ENCODE measurements around the gene HCN3.
A peak's percentile ranks its signal among the peaks of the same experiment; 100 is the strongest.
"Not testable (repeated sequence)": the region's sequence is repeated elsewhere in the genome, so short reads cannot be mapped to it uniquely, and the experiment has no call there.

HCN3 gene

DNA sequence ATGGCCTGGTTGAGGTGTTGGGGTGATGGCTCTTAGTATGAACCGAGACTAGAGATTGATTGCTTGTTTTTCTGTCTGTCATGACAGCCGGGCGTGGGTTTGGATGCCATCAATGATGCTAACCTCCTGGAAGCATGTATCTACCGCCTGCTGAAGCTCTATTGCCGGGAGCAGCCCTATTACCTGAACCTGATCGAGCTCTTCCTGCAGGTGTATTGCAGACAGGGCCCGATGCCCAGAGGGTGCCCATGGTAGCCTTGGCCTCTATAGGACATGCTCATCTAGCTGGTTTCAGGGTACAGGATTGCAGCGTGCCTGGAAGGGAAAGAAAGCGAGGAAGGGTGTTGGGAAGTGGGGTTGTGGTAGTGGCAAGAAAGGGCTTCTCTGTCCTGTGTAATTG is 40.8 kb downstream of the HCN3 start:
- no peak for DNase-seq

DNA sequence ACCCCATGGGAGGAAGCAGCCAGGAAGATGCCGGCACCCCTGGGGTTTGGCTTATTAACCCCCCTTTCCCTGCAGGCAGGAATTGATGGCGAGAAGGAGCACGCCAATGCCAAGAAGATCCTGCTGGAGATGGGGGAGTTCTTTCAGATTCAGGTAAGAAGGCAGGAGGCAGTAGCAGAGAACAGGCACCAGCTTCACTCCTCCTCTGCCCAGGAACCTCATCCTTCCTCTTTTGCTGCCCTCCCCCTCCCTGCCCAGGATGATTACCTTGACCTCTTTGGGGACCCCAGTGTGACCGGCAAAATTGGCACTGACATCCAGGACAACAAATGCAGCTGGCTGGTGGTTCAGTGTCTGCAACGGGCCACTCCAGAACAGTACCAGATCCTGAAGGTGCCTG is 42.3 kb downstream of the HCN3 start:
- DNase-seq, result no peak

DNA sequence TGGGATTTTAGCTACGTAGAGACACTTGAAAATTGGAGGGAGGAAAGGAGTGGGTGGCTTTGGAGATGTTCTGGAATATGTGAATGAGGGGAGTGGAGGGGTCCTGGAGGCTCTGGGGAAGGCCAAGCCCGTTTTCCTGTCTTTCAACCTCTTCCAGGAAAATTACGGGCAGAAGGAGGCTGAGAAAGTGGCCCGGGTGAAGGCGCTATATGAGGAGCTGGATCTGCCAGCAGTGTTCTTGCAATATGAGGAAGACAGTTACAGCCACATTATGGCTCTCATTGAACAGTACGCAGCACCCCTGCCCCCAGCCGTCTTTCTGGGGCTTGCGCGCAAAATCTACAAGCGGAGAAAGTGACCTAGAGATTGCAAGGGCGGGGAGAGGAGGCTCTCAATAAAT is 43.0 kb downstream of the HCN3 start:
- no peak for DNase-seq

DNA sequence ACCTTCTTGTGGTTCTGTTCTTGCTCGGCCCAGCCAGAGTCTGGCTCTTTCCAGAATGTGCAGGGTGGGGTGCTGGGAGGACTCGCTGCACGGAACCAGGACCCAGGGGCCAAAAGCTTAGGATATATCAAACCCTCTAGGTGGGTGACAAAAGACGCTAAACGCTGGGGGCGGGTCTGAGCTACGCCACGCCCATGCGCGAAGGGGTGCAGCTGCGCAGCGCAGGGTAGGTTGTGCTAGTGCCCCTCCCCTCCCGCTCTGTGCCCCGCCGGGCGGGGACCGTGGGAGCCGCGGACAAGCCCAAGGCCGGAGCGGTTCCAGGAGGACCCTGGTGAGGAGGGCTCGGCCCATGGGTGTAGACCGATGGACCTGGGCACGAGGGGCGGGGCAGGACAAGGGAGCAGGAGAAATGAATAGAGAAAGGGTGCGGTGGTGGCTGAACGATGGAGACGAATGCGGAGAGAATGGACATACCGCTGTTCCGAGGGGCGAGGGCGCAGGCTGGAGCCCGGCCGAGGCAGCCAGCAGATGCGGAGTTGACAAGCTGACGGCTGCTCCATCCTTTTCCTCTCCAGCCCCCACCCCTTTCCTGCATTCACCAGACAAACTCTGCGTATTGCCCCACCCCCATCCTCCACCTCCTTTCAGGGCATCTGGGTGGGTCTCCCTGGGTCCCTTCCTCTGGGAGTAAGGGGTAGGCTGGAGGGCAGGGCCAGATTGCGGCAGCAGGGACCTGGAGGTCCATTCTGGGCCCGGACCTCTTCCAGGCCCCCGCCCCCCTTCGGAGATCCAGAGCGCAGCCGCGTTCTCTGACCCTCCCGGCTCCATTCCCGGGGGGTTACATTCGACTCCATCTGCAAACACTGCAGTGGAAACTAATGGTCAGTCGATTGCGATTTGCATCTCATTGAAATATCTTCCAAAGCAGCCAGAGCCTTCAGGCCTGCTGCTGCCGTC is 43.7 kb downstream of the HCN3 start, which contains the start of gene RUSC1:
Gene RUSC1, plus strand, starts transcription at position 234 of the 957 bp plus-strand sequence. CDS start 880 bp downstream, outside the sequence.
- peak; percentile 51 to 52 for DNase-seq

DNA sequence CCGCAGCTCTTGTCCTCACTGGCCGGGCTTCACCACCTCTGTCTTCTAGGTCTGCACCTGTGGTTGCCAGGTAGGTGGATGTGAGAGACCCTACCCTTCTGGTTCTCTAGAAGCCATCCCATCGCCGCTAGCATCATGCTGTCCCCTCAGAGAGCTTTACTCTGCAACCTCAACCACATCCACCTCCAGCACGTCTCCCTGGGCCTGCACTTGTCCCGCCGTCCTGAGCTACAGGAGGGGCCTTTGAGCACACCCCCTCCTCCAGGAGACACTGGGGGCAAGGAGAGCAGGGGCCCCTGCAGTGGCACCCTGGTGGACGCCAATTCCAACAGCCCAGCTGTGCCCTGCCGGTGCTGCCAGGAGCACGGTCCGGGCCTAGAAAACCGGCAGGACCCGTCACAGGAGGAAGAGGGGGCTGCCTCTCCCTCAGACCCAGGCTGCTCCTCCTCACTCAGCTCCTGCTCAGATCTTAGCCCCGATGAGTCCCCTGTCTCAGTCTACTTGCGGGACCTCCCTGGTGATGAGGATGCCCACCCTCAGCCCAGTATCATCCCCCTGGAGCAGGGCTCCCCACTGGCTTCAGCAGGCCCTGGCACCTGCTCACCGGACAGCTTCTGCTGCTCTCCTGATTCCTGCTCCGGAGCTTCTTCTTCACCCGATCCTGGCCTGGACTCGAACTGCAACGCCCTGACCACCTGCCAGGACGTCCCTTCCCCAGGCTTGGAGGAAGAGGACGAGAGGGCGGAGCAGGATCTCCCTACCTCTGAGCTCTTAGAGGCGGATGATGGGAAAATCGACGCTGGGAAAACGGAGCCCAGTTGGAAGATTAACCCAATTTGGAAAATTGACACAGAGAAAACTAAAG is 44.6 kb downstream of the HCN3 start:
- DNase-seq, result no peak

DNA sequence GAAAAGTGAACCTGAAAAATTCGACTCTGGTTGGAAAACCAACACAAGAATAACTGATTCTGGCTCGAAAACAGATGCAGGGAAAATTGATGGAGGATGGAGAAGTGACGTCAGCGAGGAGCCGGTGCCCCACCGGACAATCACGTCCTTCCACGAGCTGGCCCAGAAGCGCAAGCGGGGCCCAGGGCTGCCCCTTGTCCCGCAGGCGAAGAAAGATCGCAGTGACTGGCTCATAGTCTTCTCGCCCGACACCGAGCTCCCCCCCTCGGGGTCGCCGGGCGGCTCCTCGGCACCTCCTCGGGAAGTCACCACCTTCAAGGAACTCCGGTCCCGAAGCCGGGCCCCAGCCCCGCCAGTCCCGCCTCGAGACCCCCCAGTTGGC is 45.3 kb downstream of the HCN3 start:
- peak in 1 of 2 donors; percentile 13 for DNase-seq

DNA sequence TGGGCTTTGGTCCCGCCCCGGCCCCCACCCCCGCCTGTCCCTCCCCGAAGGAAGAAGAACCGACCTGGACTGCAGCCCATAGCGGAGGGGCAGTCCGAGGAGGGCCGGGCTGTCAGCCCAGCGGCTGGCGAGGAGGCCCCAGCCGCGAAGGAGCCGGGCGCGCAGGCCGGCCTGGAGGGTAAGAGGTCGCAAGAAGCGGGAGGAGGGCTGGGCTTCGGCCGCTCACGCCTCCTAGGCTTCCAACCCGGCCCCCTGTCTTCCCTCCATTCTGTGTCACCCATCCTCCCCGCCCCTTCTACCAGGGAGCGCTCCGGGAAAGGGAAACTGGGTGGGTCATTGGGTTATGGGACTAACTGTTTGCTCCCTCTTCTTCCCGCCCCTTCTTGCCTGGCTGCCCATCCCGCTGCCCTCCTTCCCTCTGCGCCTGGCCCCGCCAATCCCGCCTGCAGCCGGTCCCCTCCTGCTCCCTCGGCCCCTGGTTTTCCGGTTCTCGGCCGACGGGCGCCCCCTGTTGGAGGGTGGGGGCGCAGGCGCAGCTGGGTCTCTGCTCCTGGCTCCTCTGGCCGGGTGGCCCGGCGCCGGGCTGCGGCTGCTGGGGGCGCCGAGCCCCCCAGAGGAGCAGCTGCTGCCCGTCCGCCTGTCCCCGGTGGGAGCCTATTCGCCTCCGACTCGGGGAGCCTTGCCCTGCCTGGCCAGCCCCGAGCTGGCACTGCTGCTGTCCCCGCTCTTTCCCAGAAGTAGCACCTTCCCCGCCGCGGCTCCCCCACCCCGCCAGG is 45.9 kb downstream of the HCN3 start:
- peak; percentile 82 to 83 for DNase-seq

DNA sequence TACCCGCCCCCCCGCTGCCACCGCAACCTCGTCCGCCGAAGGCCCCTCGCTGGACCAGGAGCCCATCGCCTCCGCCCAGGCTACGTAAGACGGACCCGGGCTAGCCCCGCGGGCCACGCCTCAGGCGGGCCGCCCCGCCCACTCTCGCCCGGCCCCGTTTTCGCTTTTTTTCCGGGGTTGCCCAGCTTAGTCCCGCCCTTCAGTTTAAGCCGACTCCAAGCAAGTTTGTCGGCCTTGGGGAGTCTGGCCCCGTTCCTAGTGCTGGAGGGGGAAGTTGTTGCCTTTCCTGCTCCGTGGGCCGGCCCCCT is 46.4 kb downstream of the HCN3 start:
- DNase-seq, result peak; percentile 91

DNA sequence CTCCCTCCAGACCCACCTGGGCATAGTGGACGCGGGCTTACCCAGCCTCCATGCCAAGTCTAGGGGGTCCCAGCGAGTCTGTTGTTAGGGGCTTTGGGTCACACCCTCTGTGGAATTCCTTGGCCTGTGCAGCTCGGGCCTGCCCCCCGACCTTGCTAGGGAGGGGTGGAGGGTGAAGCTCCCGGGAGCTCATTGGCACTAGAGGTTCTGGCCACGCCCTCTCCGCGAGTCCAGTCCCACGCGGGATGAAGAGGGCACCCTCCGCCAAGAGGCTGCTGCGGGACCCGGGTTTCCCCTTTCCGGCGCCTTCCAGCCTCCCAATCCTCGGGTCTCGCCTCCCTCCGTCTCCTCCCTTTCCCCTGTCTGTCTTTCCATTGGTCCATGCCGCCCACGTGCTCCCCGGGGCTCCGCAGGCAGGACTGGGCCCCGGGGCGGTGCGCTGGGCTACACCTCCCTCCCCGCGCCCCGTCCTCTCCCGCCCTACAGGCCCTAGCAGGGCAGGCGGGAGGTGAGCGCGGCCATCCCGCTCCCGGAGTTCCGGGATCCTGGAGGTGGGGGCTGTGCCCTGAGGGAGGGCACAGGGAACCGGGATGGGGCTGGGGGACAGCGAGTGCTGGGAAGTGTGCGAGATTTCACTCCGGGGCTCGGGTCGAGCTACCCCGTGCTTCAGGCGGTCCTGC is 46.9 kb downstream of the HCN3 start:
- DNase-seq, result peak; percentile 98

DNA sequence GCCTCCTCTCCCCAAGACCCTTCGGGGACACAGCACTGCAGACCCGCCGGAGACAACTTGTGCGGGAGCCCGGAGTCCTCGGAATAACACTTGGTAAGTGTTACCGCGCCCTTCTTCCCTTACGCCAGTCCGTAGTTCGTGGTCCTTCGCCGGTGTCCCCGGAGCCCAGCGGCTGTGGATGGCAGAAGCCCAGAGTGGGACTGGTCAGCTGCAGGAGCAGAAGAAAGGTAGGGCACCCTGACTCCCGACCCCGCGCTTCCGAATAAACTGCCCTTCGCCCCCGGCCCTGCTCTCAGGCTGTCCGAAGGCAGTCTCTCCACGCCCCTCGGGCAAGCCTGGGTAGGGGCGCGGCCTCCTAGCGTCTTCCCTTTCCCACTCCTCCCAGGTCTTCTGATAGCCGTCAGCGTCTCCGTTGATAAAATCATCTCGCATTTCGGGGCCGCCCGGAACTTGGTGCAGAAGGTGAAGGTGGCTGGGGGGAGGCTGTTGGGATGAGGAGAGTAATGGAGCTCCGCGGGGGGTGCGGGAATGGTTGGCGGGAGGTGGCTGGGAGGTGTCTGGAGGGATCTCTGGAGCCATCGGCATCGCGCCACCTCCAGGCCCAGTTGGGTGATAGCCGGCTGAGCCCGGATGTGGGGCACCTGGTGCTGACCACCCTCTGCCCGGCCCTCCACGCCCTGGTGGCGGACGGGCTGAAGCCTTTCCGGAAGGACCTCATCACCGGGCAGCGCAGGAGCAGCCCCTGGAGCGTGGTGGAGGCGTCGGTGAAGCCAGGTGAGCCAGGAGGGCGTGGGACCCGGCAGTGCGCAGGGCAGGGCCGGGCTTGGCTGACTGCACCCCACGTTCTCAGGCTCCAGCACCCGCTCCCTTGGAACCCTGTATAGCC is 47.7 kb downstream of the HCN3 start:
- DNase-seq, result peak in 1 of 2 donors; percentile 45

DNA sequence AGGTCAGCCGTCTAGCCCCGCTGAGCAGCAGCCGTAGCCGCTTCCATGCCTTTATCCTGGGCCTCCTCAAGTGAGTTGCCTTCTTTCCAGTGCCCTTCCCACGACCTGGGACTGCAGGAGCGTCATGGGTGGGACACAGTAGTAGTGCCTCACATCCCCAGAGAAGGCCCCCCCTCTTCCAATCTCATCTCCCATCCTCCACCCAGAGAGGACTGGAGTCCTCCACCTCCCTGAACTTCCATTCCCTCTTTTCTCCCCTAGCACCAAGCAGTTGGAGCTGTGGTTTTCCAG is 48.3 kb downstream of the HCN3 start:
- DNase-seq, result no peak

DNA sequence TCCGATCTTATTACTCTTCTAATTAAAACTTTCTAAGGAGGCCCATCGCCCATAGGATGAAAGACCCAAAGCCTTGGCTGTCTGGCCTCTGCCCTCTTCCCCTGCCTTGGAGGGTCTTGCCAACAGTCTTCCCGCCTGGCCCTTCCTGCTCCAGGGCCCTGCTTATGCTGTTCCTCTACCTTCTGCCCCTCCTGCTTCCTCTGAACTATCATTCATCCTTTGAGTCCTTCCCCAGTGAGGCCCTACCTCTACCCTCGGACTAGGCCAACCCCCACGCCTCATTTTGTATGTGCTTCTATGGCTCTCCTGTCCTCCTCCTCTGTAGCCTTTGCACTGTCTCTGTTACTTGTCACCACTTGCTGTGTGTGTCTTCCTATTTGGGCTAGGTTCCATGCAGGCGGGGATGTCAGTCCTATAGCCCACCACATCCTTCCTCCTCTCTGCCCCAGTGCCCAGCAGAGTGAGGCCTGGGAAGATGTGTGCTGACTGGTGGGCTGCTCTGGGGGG is 48.8 kb downstream of the HCN3 start:
- DNase-seq, result no peak

DNA sequence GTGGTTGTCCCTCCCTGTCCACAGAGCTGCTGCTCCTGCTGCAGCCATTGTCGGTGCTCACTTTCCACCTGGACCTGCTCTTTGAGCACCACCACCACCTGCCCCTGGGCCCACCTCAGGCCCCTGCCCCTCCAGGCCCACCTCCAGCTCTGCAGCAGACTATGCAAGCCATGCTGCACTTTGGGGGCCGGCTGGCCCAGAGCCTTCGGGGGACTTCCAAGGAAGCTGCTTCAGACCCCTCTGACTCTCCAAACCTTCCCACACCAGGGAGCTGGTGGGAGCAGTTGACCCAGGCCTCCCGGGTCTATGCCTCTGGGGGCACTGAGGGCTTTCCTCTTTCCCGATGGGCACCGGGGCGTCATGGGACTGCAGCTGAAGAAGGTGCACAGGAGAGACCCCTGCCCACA is 49.4 kb downstream of the HCN3 start:
- no peak for DNase-seq

DNA sequence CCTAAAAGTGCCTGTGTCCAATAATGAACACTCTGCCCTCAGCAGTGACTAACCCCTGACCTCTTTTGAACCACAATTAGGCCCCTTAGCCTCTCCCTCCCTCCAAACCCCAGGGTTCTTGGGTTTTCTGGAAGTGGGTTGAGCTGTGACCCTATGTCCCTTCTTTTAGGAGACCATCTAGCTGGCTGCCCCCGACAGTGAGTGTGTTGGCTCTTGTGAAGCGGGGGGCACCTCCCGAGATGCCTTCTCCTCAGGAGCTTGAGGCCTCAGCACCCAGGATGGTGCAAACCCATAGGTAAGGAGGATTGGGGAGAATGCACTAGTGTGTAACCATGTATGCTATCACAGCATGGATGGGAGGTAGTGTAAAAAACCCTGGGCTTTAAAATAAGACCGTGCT is 50.7 kb downstream of the HCN3 start:
- no peak for DNase-seq

DNA sequence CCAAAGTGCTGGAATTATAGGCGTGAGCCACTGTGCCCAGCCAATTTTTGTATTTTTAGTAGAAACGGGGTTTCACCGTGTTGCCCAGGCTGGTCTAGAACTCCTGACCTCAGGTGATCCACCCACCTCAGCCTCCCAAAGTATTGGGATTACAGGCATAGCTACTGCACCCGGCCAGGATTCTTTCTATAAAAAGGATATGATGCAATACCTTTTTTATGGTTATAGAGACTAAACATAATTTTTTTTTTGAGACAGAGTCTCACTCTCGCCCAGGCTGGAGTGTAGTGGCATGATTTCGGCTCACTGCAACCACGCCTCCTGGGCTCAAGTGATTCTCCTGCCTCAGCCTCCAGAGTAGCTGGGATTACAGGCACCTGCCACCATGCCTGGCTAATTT is 51.6 kb downstream of the HCN3 start:
- DNase-seq, result not testable (repeated sequence)

DNA sequence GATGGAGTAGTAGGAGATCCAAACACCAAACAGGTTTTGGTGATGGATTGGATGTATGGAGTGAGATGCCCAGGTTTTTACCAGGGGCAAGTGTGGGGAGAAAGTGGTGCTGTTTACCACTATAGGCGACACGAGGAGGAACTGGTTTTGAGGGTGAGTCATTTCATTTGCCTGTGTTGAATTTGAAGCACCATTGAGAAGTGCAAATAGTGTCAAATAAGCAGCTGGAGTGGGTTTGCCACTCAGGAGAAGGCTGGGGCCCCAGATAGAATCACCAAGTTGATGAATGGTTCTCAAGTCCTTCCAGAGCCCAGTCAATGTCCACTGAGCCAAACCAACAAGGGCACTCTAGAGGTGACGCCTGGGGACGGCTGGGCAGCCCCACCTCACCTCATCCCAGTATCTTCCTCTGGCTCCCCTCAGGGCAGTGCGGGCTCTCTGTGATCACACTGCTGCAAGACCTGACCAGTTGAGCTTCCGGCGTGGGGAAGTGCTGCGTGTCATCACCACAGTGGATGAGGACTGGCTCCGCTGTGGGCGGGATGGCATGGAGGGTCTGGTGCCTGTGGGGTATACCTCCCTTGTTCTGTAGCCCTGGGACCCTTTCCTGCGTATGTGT is 52.8 kb downstream of the HCN3 start:
- no peak for DNase-seq

DNA sequence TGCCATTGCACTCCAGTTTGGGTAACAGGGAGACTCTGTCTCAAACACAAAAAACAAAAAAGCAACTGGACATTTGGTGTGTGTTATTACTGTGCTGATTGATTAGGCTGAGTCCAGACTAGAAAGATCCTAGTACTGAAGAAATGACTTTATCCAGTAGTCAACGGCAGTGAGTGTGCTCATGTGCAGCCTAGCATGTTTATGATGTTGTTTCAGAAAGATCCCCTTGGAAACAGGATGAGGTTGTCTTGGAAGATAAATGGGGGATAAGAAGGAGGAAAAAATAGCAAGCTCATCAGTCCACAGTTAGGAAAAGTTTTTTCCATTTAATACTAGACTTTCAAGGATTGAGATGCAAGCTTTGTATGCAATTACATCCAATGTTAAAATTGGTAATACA is 57.7 kb downstream of the HCN3 start:
- no peak for DNase-seq
